IPS-18c (cell line): Measurements from ENCODE around the gene AOX1.
"Not testable (repeated sequence)": the region's sequence is repeated elsewhere in the genome, so short reads cannot be mapped to it uniquely, and the experiment has no call there.

ENCODE experiments used
- H3K4me3 ChIP-seq: 2 replicates; pipeline ENCODE4 v1.7.0; 2013; ENCODE audit warnings: low read depth, mild to moderate bottlenecking, low read length, moderate library complexity; ENCODE audit not compliant: insufficient read depth
- H3K9me3 ChIP-seq: one replicate; pipeline ENCODE4 v1.6.1; 2013; ENCODE audit warnings: mild to moderate bottlenecking, low read length, moderate library complexity; ENCODE audit not compliant: control insufficient read depth, insufficient read depth

AOX1 gene

DNA sequence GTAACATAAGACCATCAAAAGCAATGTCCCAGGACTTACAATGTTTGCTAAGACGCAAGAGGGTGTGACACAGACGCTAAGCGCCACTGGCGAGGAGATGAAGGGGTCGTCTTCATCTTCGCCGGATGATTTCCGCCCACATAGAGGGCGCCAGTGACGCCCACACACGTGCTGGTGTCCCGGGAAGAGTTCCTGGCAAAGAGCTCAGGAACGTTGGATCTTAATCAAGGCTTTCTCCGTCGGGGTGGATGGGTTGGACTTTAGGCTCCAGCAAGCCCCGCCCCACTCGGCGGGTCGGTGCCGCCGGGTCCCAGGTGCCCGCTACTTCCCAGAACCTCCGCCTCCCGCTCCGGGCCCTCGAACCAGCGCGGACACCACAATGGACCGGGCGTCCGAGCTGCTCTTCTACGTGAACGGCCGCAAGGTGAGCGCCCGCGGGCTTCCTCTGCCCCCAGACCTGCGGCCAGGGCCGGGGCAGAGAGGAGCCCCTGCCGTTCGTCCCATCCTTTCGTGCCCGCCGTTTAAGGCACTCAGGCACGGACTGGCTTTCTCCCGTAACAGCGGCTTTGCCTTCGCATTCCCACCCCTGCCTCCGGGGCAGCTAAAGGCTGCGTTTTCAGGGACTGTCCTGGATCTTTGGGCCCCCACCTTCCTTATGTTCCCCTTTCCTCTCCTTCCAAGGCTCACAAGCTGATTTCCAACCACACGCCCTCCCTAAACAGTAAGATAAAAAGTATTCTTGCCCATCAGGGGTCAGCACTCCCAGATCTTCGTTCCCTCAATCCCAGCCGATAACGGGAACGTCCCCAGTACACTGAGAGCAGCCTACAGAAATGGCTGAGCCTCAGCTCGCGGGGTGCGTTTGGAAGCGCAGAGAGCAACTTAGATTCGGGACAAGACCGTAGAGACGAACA lies at the start of gene AOX1:
AOX1 (plus strand) TSS at position 285 of the 914 bp plus-strand sequence; CDS start at position 380, 95 bp downstream.
- peak within 1 kb of the TSS; percentile 68 for H3K4me3 ChIP-seq

DNA sequence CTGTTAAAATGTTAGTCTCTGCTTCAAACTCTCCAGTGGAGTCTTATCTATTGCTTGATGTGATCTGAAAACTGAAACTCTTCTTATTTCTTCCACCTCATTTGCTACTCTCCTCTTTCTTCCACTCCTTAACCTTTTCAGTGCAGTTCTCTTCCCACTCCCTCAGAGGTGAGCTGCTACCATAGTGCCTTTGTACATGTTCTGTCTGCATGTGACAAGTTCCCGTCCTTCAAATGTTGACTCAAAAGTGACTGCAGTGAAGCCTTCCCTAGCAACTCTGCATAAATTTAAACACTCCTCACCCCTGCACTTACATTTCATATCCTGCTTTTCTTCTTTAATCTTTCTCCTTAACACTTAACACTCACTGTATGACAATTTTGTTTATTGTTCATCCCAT lies 47.7 kb upstream of the AOX1 start:
- no peaks in the 10 kb centered on the region for H3K9me3 ChIP-seq
- no peak overlapping the region for H3K4me3 ChIP-seq

More for the DNA sequence above, at the start of gene AOX1:
- H3K9me3 ChIP-seq = no peaks in the 10 kb centered on the region

DNA sequence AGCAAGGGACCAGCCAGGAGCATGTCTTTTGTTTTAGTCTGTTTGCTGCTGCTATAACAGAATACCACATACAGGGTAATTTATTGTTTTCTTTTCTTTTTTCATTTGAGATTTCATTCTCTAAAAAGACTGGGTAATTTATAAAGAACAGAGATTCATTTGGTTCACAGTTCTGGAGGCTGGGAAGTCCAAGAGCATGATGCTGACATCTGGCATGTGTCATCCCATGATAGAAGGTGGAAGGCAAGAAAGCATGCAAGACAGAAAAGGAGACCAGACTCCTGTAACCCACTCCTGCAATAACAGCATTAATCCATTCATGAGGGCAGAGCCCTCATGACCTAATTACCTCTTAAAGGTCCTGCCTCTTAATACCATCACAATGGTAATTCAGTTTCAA lies 45.0 kb upstream of the AOX1 start:
- H3K9me3 ChIP-seq = no peaks in the 10 kb centered on the region
- H3K4me3 ChIP-seq = no peak overlapping the region

DNA sequence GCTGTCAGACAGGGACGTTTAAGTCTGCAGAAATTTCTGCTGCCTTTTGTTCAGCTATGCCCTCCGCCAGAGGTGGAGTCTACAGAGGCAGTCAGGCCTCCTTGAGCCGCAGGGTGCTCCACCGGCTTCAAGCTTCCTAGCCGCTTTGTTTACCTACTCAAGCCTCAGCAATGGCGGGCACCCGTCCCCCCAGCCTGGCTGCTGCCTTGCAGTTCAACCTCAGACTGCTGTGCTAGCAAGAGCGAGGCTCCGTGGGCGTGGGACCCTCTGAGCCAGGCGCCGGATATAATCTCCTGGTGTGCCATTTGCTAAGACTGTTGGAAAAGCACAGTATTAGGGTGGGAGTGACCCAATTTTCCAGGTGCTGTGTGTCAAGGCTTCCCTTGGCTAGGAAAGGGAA lies 19.2 kb upstream of the AOX1 start:
- not testable (repeated sequence) for H3K4me3 ChIP-seq

DNA sequence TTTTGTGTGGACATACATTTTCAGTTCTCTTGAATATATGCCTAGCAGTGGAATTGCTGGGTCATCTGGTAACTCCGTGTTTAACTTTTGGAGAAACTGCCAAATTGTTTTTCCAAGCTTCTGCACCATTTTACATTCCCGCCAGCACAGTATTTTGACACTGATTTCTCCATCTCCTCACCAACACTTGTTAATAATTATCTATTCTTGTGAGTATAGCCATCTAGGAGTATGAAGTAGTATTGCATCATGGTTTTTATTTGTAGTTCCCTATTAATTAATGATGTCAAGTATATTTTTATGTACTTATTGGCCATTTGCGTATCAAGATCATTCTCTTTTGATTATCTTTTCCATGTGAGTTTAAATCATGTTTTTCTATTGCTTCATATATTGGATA lies 17.9 kb upstream of the AOX1 start:
- Histone ChIP-seq H3K9me3 (peaks cover 2% of the 10 kb centered on the region), H3K4me3 (no peak overlapping the region)

More for the DNA sequence above, 19.2 kb upstream of the AOX1 start:
- H3K9me3 ChIP-seq = not testable (repeated sequence)

DNA sequence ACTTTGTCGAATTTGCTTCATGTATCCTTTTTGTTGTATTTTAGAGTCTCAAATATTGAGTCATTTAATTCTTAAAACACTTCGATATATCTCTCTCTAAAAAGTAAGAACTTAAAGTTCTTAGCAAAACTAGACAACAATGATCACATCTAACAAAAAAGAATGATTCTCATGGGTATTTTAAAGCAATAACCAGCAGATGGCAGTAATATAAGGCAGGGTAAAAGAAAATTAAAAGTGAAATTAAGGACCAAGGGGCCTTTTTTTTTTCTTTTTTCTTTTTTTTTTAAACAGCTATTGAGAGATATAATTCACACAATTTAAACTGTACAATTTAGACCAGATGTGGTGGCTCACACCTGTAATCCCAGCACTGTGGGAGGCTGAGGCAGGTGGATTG lies 9.9 kb upstream of the AOX1 start:
- Histone ChIP-seq H3K4me3 (no peak overlapping the region), H3K9me3 (no peaks in the 10 kb centered on the region)

DNA sequence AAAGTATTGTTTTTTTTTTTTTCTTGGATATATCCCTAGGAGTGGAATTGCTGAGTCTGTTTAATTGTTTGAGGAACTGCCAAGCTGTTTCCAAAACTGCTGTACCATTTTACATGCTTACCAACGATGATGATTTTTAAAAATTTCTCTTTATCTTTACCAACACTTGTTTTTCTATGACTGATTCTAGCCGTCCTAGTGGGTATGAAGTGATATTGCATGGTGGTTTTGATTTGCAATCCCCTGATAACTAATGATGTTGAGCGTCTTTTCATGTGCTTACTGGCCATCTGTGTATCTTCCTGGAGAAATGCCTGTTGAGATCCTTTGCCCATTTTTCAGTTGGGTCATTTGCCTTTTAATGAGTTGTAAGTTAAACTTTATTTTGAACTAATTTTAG lies 8.8 kb upstream of the AOX1 start:
- H3K9me3 ChIP-seq = no peaks in the 10 kb centered on the region
- H3K4me3 ChIP-seq = no peak overlapping the region

DNA sequence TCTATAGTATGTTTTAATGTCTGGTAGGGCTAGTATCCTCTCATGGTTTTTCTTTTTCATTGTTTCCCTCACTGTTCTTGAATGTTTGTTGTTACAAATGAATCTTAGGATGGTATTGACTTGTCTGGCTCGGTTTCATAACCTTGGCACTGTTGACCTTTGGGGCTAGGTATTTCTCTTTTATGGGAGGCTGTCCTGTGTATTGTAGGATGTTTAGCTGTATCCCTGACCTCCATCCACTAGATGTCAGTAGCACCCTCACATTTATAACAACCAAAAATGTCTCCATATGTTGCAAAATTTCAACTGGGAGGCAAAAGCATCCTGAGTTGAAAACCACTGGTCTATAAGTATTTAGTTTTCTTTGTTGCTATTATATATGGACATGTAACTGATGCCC lies 7.0 kb upstream of the AOX1 start:
- H3K9me3 ChIP-seq = no peaks in the 10 kb centered on the region
- no peak overlapping the region for H3K4me3 ChIP-seq

DNA sequence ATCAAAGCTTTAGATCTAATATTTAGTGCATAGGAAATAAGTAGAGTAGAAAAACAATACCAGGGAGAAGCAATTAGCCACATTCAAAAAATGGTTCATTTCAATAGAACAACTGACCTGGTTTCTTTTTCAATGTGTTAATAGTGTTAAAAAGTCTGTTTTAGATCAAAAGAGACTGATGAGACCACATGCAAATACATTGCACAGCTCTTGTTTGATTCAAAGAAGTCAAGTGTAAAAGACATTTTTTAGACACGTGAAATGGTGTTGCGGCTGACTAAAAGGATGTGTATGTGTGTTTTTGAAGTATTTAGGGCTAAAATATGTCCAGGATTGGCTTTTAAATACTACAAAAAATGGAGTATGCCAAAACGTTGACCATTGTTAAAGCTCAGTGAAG lies 1.2 kb upstream of the AOX1 start:
- no peak overlapping the region for H3K4me3 ChIP-seq

DNA sequence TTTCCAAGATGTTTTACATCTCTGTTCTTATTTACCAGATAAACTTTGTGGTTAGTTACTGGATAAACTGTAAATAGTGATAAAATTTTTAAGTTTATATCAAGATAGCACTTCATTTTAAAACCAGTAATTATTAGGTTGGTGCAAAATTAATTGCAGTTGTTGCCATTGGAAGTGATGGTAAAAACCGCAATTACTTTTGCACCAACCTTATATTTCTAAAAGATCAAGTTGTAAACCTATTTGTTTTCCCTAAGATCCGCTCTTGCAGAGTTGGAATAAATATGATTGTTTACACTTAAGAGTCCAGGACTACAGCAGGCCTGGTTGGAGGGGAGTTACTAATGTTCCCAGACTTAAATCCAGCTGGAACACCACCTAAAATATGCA lies 479 bp upstream of the AOX1 start:
- peak overlapping the region; percentile 68; the same call in 1 of the 2 replicates for H3K4me3 ChIP-seq

More for the DNA sequence above, 1.2 kb upstream of the AOX1 start:
- no peaks in the 10 kb centered on the region for H3K9me3 ChIP-seq

DNA sequence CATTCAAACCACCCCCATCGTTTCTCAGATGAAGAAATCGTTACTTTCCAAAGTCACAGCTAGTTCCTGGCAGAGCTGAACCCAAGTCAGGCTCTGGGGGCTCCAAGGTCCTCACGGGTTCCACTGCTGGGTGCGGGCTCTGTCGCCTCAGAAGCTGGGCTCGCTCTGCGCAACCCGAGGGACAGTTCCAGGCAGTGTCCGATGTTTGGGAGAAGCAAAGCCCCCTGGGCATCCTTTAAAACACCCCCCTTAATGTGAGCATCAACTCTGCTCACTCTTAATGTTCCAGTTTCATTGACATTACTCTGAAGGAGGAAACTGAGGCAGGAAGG lies 796 bp downstream of the AOX1 start:
- Histone ChIP-seq H3K9me3 (no peaks in the 10 kb centered on the region), H3K4me3 (peak overlapping the region; percentile 68; the same call in 1 of the 2 replicates)

More for the DNA sequence above, 479 bp upstream of the AOX1 start:
- no peaks in the 10 kb centered on the region for H3K9me3 ChIP-seq

DNA sequence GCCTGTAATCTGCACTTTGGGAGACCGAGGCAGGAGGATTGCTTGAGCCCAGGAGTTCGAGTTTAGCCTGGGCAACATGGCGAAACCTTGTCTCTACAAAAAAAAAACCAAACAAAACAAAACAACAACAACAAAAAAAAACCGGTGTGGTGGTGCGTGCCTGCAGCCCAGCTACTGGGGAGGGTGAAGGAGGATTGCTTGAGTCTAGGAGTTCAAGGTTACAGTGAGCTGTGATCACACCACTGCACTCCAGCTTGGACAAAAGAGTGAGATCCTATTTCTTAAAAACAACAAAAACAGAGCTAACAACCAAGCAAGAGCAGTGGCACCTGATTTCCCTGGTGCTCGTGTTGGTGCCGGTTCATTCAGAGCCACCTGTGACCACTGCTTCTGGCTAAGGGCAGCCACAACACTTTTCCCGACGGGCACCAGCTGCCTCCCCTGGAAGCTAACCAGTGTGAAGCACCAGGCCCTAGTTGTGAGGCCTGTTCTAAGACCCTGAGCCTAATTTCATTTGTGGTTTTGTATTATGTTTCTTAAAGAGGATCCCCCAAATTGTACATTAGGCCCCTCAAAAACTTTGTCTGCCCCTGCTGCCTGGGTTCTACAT lies 1.3 kb downstream of the AOX1 start:
- no peaks in the 10 kb centered on the region for H3K9me3 ChIP-seq
- no peak overlapping the region for H3K4me3 ChIP-seq

DNA sequence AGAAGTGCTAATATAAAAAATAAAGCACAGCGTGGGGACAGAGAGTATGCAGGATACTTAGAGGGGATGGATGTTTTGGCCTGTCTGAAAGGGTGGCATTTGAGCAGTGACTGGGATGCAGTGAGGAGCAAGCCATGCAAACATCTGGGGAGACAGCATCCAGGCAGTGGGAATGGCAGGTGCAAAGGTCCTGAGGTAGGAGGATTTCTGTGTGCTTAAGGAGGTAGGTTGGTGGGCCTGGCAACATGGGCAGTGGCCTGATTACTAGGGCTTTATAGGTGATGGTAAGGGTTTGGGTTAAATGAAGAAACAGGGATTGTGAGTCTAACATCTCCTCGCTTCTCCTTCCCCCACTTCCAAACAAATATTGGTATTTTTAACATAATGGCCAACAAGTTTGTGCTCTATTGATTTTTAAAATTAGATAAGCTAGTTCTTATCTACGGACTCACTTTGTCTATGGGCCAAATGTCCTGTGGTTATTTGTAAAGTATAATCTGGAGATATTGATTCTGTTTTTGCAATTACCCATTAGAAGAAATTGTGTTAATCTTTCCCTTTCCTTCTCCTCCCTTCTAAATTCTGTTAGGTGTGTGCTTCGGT lies 2.4 kb downstream of the AOX1 start:
- H3K9me3 ChIP-seq = no peaks in the 10 kb centered on the region
- no peak overlapping the region for H3K4me3 ChIP-seq

DNA sequence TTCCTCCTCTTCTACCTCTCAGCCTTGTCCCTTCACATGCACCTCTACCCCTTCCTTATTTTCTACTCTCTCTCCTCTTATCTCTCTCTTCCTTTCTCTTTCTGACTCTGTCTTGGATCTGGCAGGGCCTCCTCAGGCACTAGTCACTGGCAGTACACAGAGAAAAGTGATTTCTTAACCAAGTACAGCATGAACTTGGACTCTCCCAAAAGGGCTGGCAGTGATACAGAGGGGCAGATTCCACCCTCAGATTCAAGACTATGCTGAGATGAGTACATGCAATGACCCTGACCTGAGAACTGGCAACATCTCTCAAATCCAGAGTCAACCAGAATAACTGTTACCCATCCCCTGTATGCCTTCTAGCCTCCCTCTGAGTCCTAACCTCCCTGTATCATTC lies 4.3 kb downstream of the AOX1 start:
- Histone ChIP-seq H3K9me3 (no peaks in the 10 kb centered on the region), H3K4me3 (no peak overlapping the region)

DNA sequence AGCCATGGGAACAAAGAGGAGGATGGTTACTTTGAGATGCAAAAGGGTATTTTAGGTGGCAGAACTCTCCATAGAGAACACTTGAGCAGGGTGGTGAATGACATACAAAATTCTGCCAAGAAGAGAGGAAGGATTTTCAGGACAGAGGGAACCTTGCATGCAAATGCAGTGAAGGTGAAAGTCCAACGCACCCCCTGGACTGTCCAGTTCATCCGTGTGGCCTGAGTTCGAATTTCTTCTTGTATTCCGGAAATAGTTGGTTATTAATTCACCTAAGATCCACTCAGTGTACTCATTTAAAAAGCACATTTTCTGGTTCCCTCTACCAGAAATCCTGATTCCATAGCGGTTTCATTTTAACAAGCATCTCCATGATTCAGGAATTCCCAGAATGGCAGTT lies 5.5 kb downstream of the AOX1 start:
- H3K4me3 ChIP-seq = no peak overlapping the region
- no peaks in the 10 kb centered on the region for H3K9me3 ChIP-seq

DNA sequence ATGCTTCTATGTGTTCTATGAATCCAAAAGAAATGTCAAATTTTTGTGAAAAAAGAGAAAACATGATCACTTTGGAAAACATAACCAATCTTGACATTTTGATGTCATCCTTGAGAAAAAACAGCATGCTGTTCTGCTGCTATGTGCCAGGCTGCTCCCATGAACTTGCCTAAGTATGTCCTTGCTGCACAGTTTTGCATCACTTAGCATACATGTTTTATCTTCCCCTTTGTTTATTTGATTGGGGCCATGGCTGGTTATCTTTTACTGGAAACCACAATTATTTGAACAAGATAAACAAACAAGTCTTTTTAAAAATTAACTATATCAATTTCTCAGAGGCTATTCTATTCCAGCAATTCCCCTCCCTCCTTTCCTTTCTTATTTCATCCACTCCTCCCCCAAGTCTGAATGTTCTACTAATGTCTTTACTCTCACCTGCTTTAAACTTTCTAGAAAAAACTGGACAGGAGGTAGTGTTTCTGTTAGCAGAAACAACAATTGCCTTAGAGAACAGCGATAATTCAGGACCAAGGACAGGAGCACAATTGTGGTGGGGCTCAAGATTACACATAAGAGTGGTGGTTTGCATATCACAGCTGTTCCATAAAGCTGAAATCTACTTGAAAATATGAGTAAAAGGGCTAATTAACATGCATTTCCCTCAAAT lies 6.7 kb downstream of the AOX1 start:
- Histone ChIP-seq H3K4me3 (no peak overlapping the region), H3K9me3 (no peaks in the 10 kb centered on the region)

DNA sequence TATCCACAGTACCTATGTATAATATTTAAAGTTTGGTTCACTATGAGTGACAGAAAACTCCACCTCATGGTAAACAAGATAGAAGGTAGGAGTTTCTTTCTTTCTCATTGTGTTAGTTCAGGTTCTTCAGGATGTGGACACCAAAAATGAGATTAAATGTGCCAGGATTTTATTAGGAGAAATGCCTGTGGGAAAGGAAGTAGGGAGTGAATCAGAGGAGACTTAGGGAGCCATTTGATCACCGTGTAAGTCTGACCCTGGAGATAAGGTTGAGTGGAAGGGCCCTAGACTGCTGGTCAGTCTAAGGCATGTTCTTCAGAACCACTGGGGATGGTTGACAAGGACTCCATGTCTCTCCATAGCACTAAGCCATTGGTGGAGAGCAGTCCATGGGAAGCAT lies 8.1 kb downstream of the AOX1 start:
- Histone ChIP-seq H3K9me3 (no peaks in the 10 kb centered on the region), H3K4me3 (no peak overlapping the region)

DNA sequence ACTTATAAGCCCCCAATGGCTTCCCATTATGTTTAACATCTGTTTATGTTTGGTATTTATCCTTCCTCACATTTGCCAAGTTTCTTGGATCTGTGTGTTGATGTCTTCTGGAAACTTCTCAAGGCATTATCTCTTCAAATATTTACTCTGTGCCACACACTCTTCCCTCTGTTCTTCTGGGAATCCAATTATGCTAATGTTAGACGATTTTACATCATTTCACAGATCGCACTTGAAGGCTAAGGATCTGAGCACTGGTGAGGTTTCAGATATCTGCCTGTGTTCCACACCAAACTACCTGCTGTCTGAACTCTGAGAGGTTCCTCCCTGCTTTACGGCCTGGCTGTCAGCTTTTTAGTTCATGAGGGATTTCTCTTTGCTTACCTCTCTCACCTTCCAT lies 10.1 kb downstream of the AOX1 start:
- Histone ChIP-seq H3K4me3 (no peak overlapping the region), H3K9me3 (no peaks in the 10 kb centered on the region)
